K562 (cell line): ENCODE results near the gene ATL1.

Experiments
- ARID3A ChIP-seq: IDR thresholded peaks from 2 replicates; pipeline ENCODE4 v1.6.1; 2012; ENCODE audit warnings: low read depth, low read length, improper control_type of control experiment, borderline replicate concordance
- EHMT2 ChIP-seq: fragments of 450-650 bp; IDR thresholded peaks from 2 replicates; pipeline ENCODE4 v1.6.1; 2018; ENCODE audit warnings: antibody characterized with exemption
- FOS ChIP-seq: IDR thresholded peaks from 3 replicates; pipeline ENCODE4 v1.6.1; 2011; ENCODE audit not compliant: insufficient read length; ENCODE audit errors: extremely low read depth
- MIER1 ChIP-seq: fragments of 450-650 bp; IDR thresholded peaks from 2 replicates; pipeline ENCODE4 v1.6.1; 2016; ENCODE audit warnings: antibody characterized with exemption, mild to moderate bottlenecking, low read depth
- NR3C1 ChIP-seq: sonication (generic); formaldehyde crosslinking; IDR thresholded peaks from 2 replicates; pipeline ENCODE4 v1.8.1; 2022; ENCODE audit warnings: missing genetic modification reagents
- POLR2A ChIP-seq: fragments of 450-650 bp; conservative IDR thresholded peaks from 2 replicates; pipeline ENCODE4 v1.6.1; 2016
- SLC30A9 ChIP-seq: fragments of 250-450 bp; sonication (Bioruptor Pico); IDR thresholded peaks from 2 replicates; pipeline ENCODE4 v1.8.0; 2022; ENCODE audit warnings: mild to moderate bottlenecking, moderate library complexity
- TARDBP ChIP-seq: fragments of 450-650 bp; IDR thresholded peaks from 2 replicates; pipeline ENCODE4 v1.6.1; 2016
- TBP ChIP-seq: optimal IDR thresholded peaks from 2 replicates; pipeline ENCODE3; 2011; ENCODE audit warnings: low read depth, low read length, improper control_type of control experiment
- ZBTB40 ChIP-seq, 2 experiments: fragments of 450-650 bp in 1 of 2; sonication (generic) in 1 of 2; formaldehyde crosslinking in 1 of 2; IDR thresholded peaks; 2 replicates each; pipeline versions ENCODE4 v1.7.1 to v1.9.0; 2016 to 2022; ENCODE audit warnings: inconsistent platforms in 1 of 2, mild to moderate bottlenecking in 1 of 2, missing genetic modification reagents in 1 of 2
- TF ChIP-seq, protein P1 (sequence below), 3 experiments: IDR thresholded peaks in 2 of 3; conservative IDR thresholded peaks in 1 of 3; 2 replicates each; pipeline ENCODE4 v1.5.1; 2011 to 2012; ENCODE audit warnings: low read length in 3 of 3, mild to moderate bottlenecking in 3 of 3, control low read depth in 2 of 3, improper control_type of control experiment in 1 of 3, inconsistent platforms in 1 of 3, low read depth in 1 of 3, mixed read lengths in 1 of 3, moderate library complexity in 1 of 3; ENCODE audit not compliant: insufficient read depth in 2 of 3
- TF ChIP-seq, protein P2 (sequence below): sonication (generic); formaldehyde crosslinking; IDR thresholded peaks from 2 replicates; pipeline ENCODE4 v1.9.0; 2022; ENCODE audit warnings: mild to moderate bottlenecking, missing genetic modification reagents
- TF ChIP-seq, protein P3 (sequence below): fragments of 200-800 bp; sonication (Bioruptor generic); IDR thresholded peaks from 2 replicates; pipeline ENCODE4 v1.6.1; 2016; ENCODE audit warnings: missing genetic modification characterization, missing compliant biosample characterization
- TF ChIP-seq, protein P4 (sequence below): sonication (generic); formaldehyde crosslinking; IDR thresholded peaks from 2 replicates; pipeline ENCODE4 v1.5.0; 2020; ENCODE audit warnings: missing genetic modification reagents

DNA sequence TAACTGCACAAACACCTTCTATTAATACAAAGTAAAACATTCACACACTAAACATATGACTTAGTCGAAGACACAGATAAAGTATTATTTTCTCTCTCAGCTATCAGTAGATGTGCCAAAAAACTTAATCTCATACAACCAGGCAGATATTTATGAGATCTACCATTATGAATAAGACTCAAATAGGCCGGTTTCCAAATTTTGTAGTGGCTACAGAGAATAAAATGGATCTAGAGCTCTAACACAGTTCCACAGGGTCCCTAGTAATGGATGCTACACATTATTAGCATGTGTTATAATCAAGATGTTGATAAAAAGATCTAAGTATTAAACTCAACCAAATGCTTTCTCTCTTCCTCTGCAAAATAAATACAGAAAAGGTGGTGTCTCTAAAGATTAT lies 97.8 kb downstream of the ATL1 start:
- TF ChIP-seq EHMT2: no peak
- TF ChIP-seq, protein P1, sequence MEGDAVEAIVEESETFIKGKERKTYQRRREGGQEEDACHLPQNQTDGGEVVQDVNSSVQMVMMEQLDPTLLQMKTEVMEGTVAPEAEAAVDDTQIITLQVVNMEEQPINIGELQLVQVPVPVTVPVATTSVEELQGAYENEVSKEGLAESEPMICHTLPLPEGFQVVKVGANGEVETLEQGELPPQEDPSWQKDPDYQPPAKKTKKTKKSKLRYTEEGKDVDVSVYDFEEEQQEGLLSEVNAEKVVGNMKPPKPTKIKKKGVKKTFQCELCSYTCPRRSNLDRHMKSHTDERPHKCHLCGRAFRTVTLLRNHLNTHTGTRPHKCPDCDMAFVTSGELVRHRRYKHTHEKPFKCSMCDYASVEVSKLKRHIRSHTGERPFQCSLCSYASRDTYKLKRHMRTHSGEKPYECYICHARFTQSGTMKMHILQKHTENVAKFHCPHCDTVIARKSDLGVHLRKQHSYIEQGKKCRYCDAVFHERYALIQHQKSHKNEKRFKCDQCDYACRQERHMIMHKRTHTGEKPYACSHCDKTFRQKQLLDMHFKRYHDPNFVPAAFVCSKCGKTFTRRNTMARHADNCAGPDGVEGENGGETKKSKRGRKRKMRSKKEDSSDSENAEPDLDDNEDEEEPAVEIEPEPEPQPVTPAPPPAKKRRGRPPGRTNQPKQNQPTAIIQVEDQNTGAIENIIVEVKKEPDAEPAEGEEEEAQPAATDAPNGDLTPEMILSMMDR (IDR thresholded peaks at IDR 0.05 in 2 of 3, conservative IDR thresholded peaks at IDR 0.05 in 1 of 3; ENCODE audit: insufficient read depth in 2 of 3, low read depth in 1 of 3, low read length in 3 of 3): no peak
- no peak for TF ChIP-seq TARDBP
- no peak for TF ChIP-seq POLR2A
- no peak for TF ChIP-seq MIER1
- no peak for TF ChIP-seq ARID3A
- no peak for TF ChIP-seq ZBTB40 (IDR thresholded peaks at IDR 0.05)
- TF ChIP-seq ZBTB40 (CRISPR knock-in tag; IDR thresholded peaks at IDR 0.05): no peak
- TF ChIP-seq, protein P2, sequence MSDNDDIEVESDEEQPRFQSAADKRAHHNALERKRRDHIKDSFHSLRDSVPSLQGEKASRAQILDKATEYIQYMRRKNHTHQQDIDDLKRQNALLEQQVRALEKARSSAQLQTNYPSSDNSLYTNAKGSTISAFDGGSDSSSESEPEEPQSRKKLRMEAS (CRISPR knock-in tag): no peak
- TF ChIP-seq SLC30A9 (CRISPR knock-in tag): no peak
- TF ChIP-seq, protein P3, sequence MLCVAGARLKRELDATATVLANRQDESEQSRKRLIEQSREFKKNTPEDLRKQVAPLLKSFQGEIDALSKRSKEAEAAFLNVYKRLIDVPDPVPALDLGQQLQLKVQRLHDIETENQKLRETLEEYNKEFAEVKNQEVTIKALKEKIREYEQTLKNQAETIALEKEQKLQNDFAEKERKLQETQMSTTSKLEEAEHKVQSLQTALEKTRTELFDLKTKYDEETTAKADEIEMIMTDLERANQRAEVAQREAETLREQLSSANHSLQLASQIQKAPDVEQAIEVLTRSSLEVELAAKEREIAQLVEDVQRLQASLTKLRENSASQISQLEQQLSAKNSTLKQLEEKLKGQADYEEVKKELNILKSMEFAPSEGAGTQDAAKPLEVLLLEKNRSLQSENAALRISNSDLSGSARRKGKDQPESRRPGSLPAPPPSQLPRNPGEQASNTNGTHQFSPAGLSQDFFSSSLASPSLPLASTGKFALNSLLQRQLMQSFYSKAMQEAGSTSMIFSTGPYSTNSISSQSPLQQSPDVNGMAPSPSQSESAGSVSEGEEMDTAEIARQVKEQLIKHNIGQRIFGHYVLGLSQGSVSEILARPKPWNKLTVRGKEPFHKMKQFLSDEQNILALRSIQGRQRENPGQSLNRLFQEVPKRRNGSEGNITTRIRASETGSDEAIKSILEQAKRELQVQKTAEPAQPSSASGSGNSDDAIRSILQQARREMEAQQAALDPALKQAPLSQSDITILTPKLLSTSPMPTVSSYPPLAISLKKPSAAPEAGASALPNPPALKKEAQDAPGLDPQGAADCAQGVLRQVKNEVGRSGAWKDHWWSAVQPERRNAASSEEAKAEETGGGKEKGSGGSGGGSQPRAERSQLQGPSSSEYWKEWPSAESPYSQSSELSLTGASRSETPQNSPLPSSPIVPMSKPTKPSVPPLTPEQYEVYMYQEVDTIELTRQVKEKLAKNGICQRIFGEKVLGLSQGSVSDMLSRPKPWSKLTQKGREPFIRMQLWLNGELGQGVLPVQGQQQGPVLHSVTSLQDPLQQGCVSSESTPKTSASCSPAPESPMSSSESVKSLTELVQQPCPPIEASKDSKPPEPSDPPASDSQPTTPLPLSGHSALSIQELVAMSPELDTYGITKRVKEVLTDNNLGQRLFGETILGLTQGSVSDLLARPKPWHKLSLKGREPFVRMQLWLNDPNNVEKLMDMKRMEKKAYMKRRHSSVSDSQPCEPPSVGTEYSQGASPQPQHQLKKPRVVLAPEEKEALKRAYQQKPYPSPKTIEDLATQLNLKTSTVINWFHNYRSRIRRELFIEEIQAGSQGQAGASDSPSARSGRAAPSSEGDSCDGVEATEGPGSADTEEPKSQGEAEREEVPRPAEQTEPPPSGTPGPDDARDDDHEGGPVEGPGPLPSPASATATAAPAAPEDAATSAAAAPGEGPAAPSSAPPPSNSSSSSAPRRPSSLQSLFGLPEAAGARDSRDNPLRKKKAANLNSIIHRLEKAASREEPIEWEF: no peak
- no peak for TF ChIP-seq NR3C1 (CRISPR knock-in tag)
- TF ChIP-seq, protein P4, sequence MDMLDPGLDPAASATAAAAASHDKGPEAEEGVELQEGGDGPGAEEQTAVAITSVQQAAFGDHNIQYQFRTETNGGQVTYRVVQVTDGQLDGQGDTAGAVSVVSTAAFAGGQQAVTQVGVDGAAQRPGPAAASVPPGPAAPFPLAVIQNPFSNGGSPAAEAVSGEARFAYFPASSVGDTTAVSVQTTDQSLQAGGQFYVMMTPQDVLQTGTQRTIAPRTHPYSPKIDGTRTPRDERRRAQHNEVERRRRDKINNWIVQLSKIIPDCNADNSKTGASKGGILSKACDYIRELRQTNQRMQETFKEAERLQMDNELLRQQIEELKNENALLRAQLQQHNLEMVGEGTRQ (CRISPR knock-in tag): no peak
- no peak for TF ChIP-seq FOS
- TF ChIP-seq TBP: no peak
